ENCODE results near the gene RHPN2. TPM values are rescaled to one million over a fixed set of nuclear protein-coding genes. Genes with fewer than 3 reads are reported as not detected.

The RHPN2 gene
- total RNA-seq, 4 donors from 2014 or later = 1.1 to 1.6 (median 1.6) TPM

DNA sequence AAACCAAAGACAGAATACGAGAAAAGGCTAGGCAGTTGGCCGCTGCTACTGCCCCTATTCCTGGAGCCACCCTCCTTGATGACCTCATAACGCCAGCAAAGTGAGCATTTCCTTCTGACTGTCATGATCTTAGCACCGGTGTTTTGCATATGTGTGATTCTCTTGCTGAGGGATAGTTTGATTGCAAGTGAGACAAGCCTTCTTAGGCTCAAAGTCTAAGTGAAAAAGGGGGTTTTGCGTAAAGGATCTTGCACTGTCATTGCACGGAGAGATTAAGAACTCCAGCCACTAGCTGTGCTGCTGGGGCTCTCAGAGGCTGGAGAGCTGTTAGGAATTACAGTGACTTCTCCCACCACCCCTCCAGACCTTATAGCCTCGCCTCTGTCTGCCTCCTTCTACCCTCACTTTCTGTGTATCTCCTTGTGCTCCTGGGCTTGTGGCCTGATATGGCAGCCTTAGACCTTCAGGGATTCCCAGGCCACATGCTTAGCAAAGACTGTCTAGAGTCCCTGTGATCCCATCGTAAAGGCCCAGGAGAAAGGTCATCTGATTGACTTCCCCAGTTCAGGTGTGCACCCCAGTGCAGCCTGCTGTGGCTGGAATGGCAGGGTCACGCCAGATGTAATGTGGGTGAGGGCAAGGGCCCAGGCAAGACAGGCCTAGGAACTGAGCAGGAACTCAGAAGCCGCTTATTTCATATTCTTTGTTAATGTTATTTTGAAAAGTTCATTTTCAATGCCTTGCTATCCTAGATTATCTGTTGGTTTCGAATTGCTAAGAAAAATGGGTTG lies 28.9 kb upstream of the RHPN2 start:
- no peaks in the 10 kb centered on the region for H3K4me1 ChIP-seq
- 90 to 96% methylated on average over 10 of the region's 11 CpGs for WGBS, 2 donors
- no peak for DNase-seq
- no peak overlapping the region for H3K4me3 ChIP-seq
- TF ChIP-seq POLR2A (IDR thresholded peaks at IDR 0.05) = no peak
- TF ChIP-seq, protein P1, sequence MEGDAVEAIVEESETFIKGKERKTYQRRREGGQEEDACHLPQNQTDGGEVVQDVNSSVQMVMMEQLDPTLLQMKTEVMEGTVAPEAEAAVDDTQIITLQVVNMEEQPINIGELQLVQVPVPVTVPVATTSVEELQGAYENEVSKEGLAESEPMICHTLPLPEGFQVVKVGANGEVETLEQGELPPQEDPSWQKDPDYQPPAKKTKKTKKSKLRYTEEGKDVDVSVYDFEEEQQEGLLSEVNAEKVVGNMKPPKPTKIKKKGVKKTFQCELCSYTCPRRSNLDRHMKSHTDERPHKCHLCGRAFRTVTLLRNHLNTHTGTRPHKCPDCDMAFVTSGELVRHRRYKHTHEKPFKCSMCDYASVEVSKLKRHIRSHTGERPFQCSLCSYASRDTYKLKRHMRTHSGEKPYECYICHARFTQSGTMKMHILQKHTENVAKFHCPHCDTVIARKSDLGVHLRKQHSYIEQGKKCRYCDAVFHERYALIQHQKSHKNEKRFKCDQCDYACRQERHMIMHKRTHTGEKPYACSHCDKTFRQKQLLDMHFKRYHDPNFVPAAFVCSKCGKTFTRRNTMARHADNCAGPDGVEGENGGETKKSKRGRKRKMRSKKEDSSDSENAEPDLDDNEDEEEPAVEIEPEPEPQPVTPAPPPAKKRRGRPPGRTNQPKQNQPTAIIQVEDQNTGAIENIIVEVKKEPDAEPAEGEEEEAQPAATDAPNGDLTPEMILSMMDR (IDR thresholded peaks at IDR 0.05) = no peak
- no peaks in the 10 kb centered on the region for H3K9me3 ChIP-seq
- H3K27ac ChIP-seq = no peak overlapping the region
- H3K36me3 ChIP-seq = peaks cover 12 to 100% (median 54%) of the 10 kb centered on the region in 3 donors
- intact Hi-C loops (cut with DNase I) = no loop called here
- no peaks in the 10 kb centered on the region for H3K27me3 ChIP-seq

DNA sequence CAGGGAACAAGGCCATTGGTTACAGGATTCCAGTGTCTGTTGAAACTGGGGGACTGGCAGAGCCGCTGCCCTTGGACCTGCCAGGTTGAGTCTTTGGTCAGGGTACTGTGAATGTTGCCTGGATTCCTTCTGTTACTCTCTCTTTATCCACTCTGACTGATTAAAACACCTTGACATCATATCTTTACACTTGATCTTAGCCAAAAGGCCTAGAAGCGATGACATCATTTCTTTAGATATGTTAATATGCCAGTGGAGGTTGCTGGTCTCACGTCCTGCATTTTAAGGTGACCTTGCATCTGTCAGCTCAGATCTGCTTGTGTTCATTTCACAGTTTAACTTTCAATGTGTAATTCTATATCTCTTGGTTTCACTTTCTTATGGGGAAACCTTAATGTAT lies 25.5 kb upstream of the RHPN2 start:
- no peak overlapping the region for H3K27ac ChIP-seq
- no peaks in the 10 kb centered on the region for H3K9me3 ChIP-seq
- no peaks in the 10 kb centered on the region for H3K4me1 ChIP-seq
- intact Hi-C loops (cut with DNase I) = no loop called here
- DNase-seq = no peak
- H3K27me3 ChIP-seq = no peaks in the 10 kb centered on the region
- H3K4me3 ChIP-seq = no peak overlapping the region
- TF ChIP-seq, protein P1 (IDR thresholded peaks at IDR 0.05) = no peak
- TF ChIP-seq POLR2A (IDR thresholded peaks at IDR 0.05) = no peak
- peaks cover 6 to 78% (median 27%) of the 10 kb centered on the region in 3 donors for H3K36me3 ChIP-seq
- 90 to 91% methylated on average over 3 of the region's 3 CpGs for WGBS, 2 donors

DNA sequence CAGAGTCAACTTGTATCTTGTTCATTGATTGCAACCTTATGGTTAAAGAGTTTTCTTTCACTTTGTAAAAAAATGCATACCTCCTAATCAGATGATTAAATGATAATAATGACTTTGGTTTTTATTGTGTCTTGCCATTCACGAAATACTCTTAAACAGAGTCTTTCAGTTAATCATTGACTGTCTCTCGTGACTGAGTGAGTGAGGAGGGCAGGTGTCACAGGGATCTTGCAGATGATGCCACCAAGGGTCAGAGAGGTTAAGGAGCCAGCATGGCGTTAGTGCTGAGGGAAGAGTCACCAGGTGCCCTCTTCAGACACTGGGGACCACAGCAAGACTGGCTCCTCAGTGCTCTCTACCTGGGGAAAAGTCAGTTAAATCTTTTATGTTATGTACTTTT lies 24.3 kb upstream of the RHPN2 start:
- Histone ChIP-seq H3K4me3 (no peak overlapping the region), H3K4me1 (no peaks in the 10 kb centered on the region), H3K27ac (no peak overlapping the region), H3K36me3 (peaks cover 6 to 67% (median 18%) of the 10 kb centered on the region in 3 donors), H3K9me3 (no peaks in the 10 kb centered on the region), H3K27me3 (no peaks in the 10 kb centered on the region)
- no peak for DNase-seq
- WGBS, 2 donors = 91 to 92% methylated on average over 3 of the region's 3 CpGs
- no peak for TF ChIP-seq POLR2A (IDR thresholded peaks at IDR 0.05)
- intact Hi-C loops (cut with DNase I) = no loop called here

DNA sequence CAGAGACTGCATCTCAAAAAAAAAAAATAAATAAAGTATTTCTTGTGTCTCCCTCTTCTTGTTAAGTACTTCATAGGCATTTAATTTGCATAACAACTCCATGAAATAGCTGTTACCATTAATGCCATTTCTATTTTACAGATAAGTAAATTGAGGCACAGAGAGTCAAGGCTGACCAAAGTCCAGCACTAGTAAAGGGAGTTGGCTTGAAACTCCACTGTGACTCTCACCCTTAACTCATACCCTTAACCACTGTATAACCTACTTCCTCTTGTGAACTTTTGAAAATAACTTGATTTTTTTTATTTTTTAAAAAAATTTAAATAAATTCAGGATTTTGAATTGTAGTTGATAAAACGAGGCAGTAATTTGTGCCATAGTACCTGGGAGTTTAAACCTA lies 22.3 kb upstream of the RHPN2 start:
- no peak for DNase-seq
- intact Hi-C loops (cut with DNase I) = no loop called here
- 65 to 86% methylated on average over 1 of the region's 1 CpG for WGBS, 2 donors
- Histone ChIP-seq H3K4me3 (no peak overlapping the region), H3K36me3 (peaks cover 6 to 46% (median 6%) of the 10 kb centered on the region in 3 donors), H3K4me1 (peaks cover 0 to 8% (median 7%) of the 10 kb centered on the region in 3 donors), H3K27ac (no peak overlapping the region), H3K27me3 (no peaks in the 10 kb centered on the region), H3K9me3 (no peaks in the 10 kb centered on the region)
- TF ChIP-seq, protein P1 (IDR thresholded peaks at IDR 0.05) = no peak
- TF ChIP-seq POLR2A (IDR thresholded peaks at IDR 0.05) = no peak

DNA sequence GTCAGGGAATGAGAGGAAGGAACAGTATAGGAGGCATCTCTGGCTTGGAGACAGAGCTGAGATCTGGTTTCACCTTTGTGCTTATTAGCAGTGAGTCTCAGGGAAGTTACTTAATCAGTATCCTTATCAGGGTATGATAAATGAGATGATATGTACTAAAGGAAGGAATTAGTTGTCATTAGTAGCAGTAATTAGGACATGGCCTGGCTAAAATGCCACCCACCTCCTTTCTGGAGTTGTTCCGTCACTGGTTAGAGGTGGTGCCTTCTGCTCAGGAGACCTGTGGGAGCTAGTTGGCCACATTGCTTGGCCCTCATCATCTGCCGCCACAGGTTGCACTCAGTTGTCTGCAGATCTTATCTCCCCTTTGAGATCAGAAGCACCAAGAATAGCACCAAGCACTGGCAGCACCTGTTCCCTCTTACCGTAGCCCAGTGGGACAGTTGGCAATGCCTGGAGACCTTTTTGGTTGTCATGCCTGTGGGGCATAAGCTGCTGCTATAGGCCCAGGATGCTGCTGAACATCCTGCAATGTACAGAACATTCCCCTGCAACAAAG lies 21.0 kb upstream of the RHPN2 start:
- intact Hi-C loops (cut with DNase I) = no loop called here
- no peaks in the 10 kb centered on the region for H3K9me3 ChIP-seq
- peaks cover 0 to 33% (median 6%) of the 10 kb centered on the region in 3 donors for H3K36me3 ChIP-seq
- no peak overlapping the region for H3K4me3 ChIP-seq
- H3K27ac ChIP-seq = no peak overlapping the region
- WGBS, 2 donors = 100% methylated on average over 3 of the region's 3 CpGs
- DNase-seq = no peak
- peaks cover 0 to 17% (median 12%) of the 10 kb centered on the region in 3 donors for H3K4me1 ChIP-seq
- TF ChIP-seq POLR2A (IDR thresholded peaks at IDR 0.05) = no peak
- TF ChIP-seq, protein P1 (IDR thresholded peaks at IDR 0.05) = no peak
- no peaks in the 10 kb centered on the region for H3K27me3 ChIP-seq

Data from esophagus squamous epithelium (tissue), 5 donors.